HepG2 (cell line): ENCODE data around the gene ZNF281. TPM values are rescaled to one million over a fixed set of nuclear protein-coding genes. Genes with fewer than 3 reads are reported as not detected.

Experiments
- ATAC-seq: fragments of 200-7000 bp; cut with Tn5 transposase; 3 replicates; pipeline ENCODE4 v1.9.1; 2020; ENCODE audit warnings: mild to moderate bottlenecking, moderate library complexity
- BruUV-seq: library from RNA; stranded (reverse); fragments of 400-500 nt; replicated peaks from 2 replicates; lab custom pipeline; 2021; lab: Mats Ljungman, UMichigan
- CTCF ChIA-PET: fragments of 300-600 bp; formaldehyde crosslinking; extraction: SDS; loops from one replicate; lab custom pipeline; 2021; ENCODE audit warnings: low total read pairs, inconsistent platforms, low intra/inter-chr PET ratio; lab: Yijun Ruan, JAX
- POLR2A ChIA-PET: fragments of 350-600 bp; sonication (Branson Sonifier 250); formaldehyde crosslinking; loops from one replicate; lab custom pipeline; 2020; ENCODE audit warnings: antibody characterized with exemption, inconsistent platforms; lab: Yijun Ruan, JAX
- DNase-seq: peaks from one replicate; pipeline ENCODE4 v3.0.0-alpha.2; 2015; ENCODE audit warnings: low spot score
- FAIRE-seq: peaks from 3 replicates; lab custom pipeline; 2011; peaks lifted over from hg19 to GRCh38; lab: Jason Lieb, UNC
- H2AFZ ChIP-seq: one replicate; pipeline ENCODE4 v1.6.1; 2011; ENCODE audit warnings: low read length, inconsistent platforms
- H3K27ac ChIP-seq: fragments of 300-600 bp; 3 replicates; pipeline ENCODE4 v1.8.0; 2011; ENCODE audit warnings: mixed run types, mild to moderate bottlenecking, mixed read lengths, low read length, inconsistent platforms; ENCODE audit not compliant: insufficient read depth; ENCODE audit errors: extremely low read length
- H3K27me3 ChIP-seq, 2 experiments: fragments of 200-600 bp in 1 of 2; 2 replicates in 1 of 2; 3 replicates in 1 of 2; pipeline versions ENCODE4 v1.6.0 to v1.8.0; 2011; ENCODE audit warnings: low read length in 2 of 2, mild to moderate bottlenecking in 2 of 2, moderate library complexity in 2 of 2, inconsistent platforms in 1 of 2; ENCODE audit not compliant: insufficient read depth in 2 of 2, control insufficient read depth in 1 of 2
- H3K36me3 ChIP-seq, 2 experiments: fragments of 200-600 bp in 1 of 2; replicated peaks in 1 of 2; 2 replicates in 1 of 2; 3 replicates in 1 of 2; pipeline versions ENCODE4 v1.5.1 to v1.8.0; 2011; ENCODE audit warnings: low read length in 2 of 2, inconsistent platforms in 1 of 2; ENCODE audit not compliant: insufficient read depth in 2 of 2, control insufficient read depth in 1 of 2
- H3K4me1 ChIP-seq: 2 replicates; pipeline ENCODE4 v1.5.1; 2012; ENCODE audit warnings: low read length, inconsistent platforms; ENCODE audit not compliant: insufficient read depth
- H3K4me2 ChIP-seq: 2 replicates; pipeline ENCODE4 v1.6.0; 2011; ENCODE audit warnings: low read depth, low read length, inconsistent platforms
- H3K4me3 ChIP-seq, 3 experiments: fragments of 200-600 bp in 1 of 3; sonication (generic), shearing (Covaris generic) in 1 of 3; replicated peaks in 1 of 3; 2 replicates each; pipeline ENCODE4 v1.5.1; 2011 to 2016; ENCODE audit warnings: low read length in 3 of 3, inconsistent platforms in 2 of 3, low read depth in 2 of 3, mild to moderate bottlenecking in 2 of 3, control low read depth in 1 of 3, mixed read lengths in 1 of 3; ENCODE audit not compliant: insufficient read depth in 1 of 3
- H3K79me2 ChIP-seq: one replicate; pipeline ENCODE4 v1.6.1; 2011; ENCODE audit warnings: low read length, inconsistent platforms; ENCODE audit not compliant: insufficient read depth
- H3K9ac ChIP-seq: 2 replicates; pipeline ENCODE4 v1.6.0; 2011; ENCODE audit warnings: mild to moderate bottlenecking, low read depth, low read length, inconsistent platforms; ENCODE audit not compliant: insufficient read depth
- H3K9me3 ChIP-seq: 2 replicates; pipeline ENCODE4 v1.5.1; 2012; ENCODE audit warnings: mild to moderate bottlenecking, low read length
- H4K20me1 ChIP-seq: 2 replicates; pipeline ENCODE4 v1.6.0; 2011; ENCODE audit warnings: inconsistent platforms, mild to moderate bottlenecking, low read length, moderate library complexity; ENCODE audit not compliant: insufficient read depth
- AGO2 ChIP-seq: fragments of 200-400 bp; formaldehyde crosslinking; optimal IDR thresholded peaks from 2 replicates; pipeline ENCODE3; 2017; ENCODE audit warnings: mild to moderate bottlenecking, low read depth, low read length, moderate library complexity
- BORCS8-MEF2B ChIP-seq: sonication (generic); formaldehyde crosslinking; IDR thresholded peaks from 2 replicates; pipeline ENCODE4 v1.8.0; 2022; ENCODE audit warnings: mild to moderate bottlenecking, missing genetic modification reagents
- CCDC6 ChIP-seq: sonication (generic); formaldehyde crosslinking; IDR thresholded peaks from 2 replicates; pipeline ENCODE4 v1.8.1; 2022; ENCODE audit warnings: mild to moderate bottlenecking, missing genetic modification reagents, moderate library complexity
- DMAP1 ChIP-seq: IDR thresholded peaks from 2 replicates; pipeline ENCODE4 v1.6.1; 2016
- GABPA ChIP-seq, 2 experiments: IDR thresholded peaks; 2 replicates each; pipeline ENCODE4 v1.6.1; 2011 to 2016; ENCODE audit warnings: low read depth in 2 of 2, low read length in 1 of 2, missing biosample characterization in 1 of 2, missing genetic modification characterization in 1 of 2
- KAT7 ChIP-seq: IDR thresholded peaks from 2 replicates; pipeline ENCODE4 v1.6.1; 2018; ENCODE audit warnings: borderline replicate concordance, missing compliant biosample characterization
- KDM5B ChIP-seq: sonication (generic); formaldehyde crosslinking; IDR thresholded peaks from 2 replicates; pipeline ENCODE4 v1.4.0; 2020; ENCODE audit warnings: missing genetic modification reagents, mild to moderate bottlenecking, borderline replicate concordance
- SMYD3 ChIP-seq: sonication (generic); formaldehyde crosslinking; IDR thresholded peaks from 2 replicates; pipeline ENCODE4 v1.8.1; 2023; ENCODE audit warnings: mild to moderate bottlenecking, missing genetic modification reagents
- ZBTB1 ChIP-seq: sonication (generic); formaldehyde crosslinking; IDR thresholded peaks from 2 replicates; pipeline ENCODE4 v1.4.0; 2020; ENCODE audit warnings: missing genetic modification reagents, borderline replicate concordance
- ZNF136 ChIP-seq: sonication (generic); formaldehyde crosslinking; IDR thresholded peaks from 2 replicates; pipeline ENCODE4 v1.8.1; 2022; ENCODE audit warnings: low read depth, mild to moderate bottlenecking, moderate library complexity, missing genetic modification reagents
- WGBS: methylation state at CpG from one replicate; pipeline ENCODE4 v1.1.6; 2017; ENCODE audit warnings: low lambda C conversion rate; 5-methylcytosine and 5-hydroxymethylcytosine counted together
- in situ Hi-C: cut with HindIII; loops from 2 replicates; pipeline ENCODE4 v1.10.0; 2017; ENCODE audit warnings: low pct_unique_long_range_greater_than_20kb; ENCODE audit not compliant: extremely low pct_ligation_motif_present
- intact Hi-C: fragments of 100-400 bp; cut with micrococcal nuclease; formaldehyde crosslinking; loops from one replicate; pipeline ENCODE4 v1.10.0; 2022; ENCODE audit not compliant: unreplicated experiment
- polyA plus RNA-seq, 8 experiments: library from polyadenylated mRNA; depleted of rRNA in 3 of 8; stranded (reverse) in 7 of 8; unstranded in 1 of 8; fragments of >200 nt; fragmentation: Illumina TruSeq in 4 of 8; extraction: Trizol in 4 of 8; gene quantifications; 2 replicates each; pipeline versions ENCODE4 v1.2.1 to v1.2.3, GENCODE V29; 2011 to 2016; ENCODE audit warnings: low read depth in 4 of 8, missing spikeins in 1 of 8, mixed read lengths in 1 of 8; ENCODE audit not compliant: insufficient read depth in 1 of 8
- total RNA-seq, 5 experiments: library from RNA; depleted of rRNA; stranded (reverse); fragments of >200 nt; fragmentation: Illumina TruSeq; extraction: Trizol; gene quantifications; 2 replicates each; pipeline ENCODE4 v1.2.3, GENCODE V29; 2016; ENCODE audit warnings: low read depth in 1 of 5
- TF ChIP-seq, protein P1 (sequence below): sonication (generic); formaldehyde crosslinking; IDR thresholded peaks from 2 replicates; pipeline ENCODE4 v1.8.1; 2023; ENCODE audit warnings: mild to moderate bottlenecking, moderate library complexity, missing genetic modification reagents
- TF ChIP-seq, protein P2 (sequence below): sonication (generic); formaldehyde crosslinking; IDR thresholded peaks from 2 replicates; pipeline ENCODE4 v1.9.0; 2022; ENCODE audit warnings: missing genetic modification reagents, mild to moderate bottlenecking, borderline replicate concordance

The ZNF281 gene
- total and polyA plus RNA-seq, 2 of the 13 experiments (the other 11 are each of a cell fraction or from before 2014, with no cell fraction given): 7.7 to 20.6 TPM

DNA sequence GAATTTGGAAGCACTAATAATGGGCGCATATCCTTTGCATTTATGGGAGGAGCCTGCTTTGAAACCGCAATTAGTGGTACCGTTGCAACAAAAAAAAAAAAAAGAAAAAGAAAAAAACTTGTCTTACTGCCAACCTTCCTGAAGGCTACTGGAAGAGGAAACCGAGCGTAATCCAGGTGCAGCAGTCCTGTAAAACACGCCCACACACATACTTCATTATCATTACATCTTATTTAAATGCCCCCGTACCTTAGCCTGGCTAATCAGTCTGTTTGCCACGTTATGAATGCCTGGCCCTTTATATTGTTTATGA, 686 bp upstream of the ZNF281 start:
- no peaks in the 10 kb centered on the region; the same call in 1 of the 2 replicates for H4K20me1 ChIP-seq
- FAIRE-seq: no peak
- H3K36me3 ChIP-seq: peaks cover 1 to 6% of the 10 kb centered on the region in 2 experiments; a peak in 1 of 5 replicates
- peaks cover 81% of the 10 kb centered on the region for H3K4me1 ChIP-seq
- no peaks in the 10 kb centered on the region for H3K9me3 ChIP-seq
- H3K79me2 ChIP-seq: peaks cover 41% of the 10 kb centered on the region
- peak overlapping the region; percentile 93 for H3K4me2 ChIP-seq
- peak overlapping the region; percentile 84 for H2AFZ ChIP-seq
- H3K27me3 ChIP-seq: no peaks in the 10 kb centered on the region
- no peak for ATAC-seq
- intact Hi-C loops: loop anchor here (2.0 to 5.0 kb wide), 2 partner anchors 38 to 108 kb away; no protein-coding TSS in a partner anchor
- peak overlapping the region; percentile 96 for H3K9ac ChIP-seq
- peak overlapping the region; percentile 61 for H3K27ac ChIP-seq
- ChIA-PET POLR2A (interaction anchor here (0.9 to 1.9 kb wide), 5 partner anchors 18 to 41 kb away, joined by 3 to 11 read pairs (median 4); no protein-coding TSS in a partner anchor), CTCF (no interaction called here)
- BruUV-seq: TSS peak; percentile 77
- peak overlapping the region; percentile 93 to 97 (median 93) for H3K4me3 ChIP-seq
- TF ChIP-seq GABPA (IDR thresholded peaks at IDR 0.05; ENCODE audit: low read depth, low read length) (no peak), GABPA (CRISPR knock-in tag; IDR thresholded peaks at IDR 0.05; ENCODE audit: low read depth) (peak; percentile 6; the same call in 1 of the 2 replicates), KAT7 (CRISPR knock-in tag) (no peak), ZBTB1 (no peak)
- TF ChIP-seq, protein P1, sequence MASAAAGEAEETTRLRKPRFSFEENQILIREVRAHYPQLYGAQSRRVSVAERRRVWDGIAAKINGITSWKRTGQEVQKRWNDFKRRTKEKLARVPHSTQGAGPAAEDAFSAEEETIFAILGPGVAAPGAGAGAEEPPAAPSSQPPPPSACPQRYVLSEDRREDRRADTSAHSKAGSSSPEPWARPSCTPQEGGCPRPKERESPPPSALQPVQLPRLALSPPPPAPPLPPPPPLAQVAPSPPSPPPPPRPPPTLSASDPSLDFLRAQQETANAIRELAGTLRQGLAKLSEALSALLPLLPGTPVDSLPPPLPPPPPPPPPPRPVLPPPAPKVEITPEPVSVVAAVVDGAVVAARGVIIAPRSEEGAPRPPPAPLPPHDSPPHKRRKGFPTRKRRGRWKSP (CRISPR knock-in tag): 0 out of 2 replicates have a peak, but pooled peaks have one; percentile 3
- DNase-seq: no peak
- WGBS: 10% methylated on average over 8 of the region's 8 CpGs
- in situ Hi-C loops: loop anchor here (10.0 kb wide), 1 partner anchor 74 kb away; no protein-coding TSS in a partner anchor

DNA sequence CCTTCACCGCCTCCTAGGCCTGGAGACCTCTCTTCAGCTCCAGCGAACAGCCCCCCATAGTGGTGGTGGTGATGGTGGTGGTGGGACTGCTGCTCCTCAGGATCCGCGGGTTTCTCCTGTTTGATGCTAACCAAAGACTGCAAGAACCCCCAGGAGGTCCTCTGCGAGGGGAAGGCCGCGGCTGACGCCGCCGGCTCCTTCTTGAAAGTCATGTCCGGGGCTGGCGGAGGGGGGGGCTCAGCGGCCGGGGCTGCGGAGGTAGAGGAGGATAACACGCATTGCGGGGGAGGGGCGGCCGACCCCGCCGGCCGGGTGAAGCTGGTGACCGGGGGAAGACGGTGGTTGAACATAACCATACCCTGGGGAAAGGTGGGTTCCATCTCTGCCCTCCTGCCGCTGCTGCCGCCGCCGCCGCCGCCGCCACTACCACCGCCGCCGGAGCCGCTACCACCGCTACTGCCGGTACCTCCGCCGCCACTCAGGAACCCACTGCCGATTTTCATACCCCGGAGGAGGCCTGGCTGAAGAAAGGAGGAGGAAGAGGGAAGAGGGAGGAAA, 554 bp downstream of the ZNF281 start:
- intact Hi-C loops (loop anchor here (5.0 kb wide), 1 partner anchor 73 kb away; no protein-coding TSS in a partner anchor), in situ Hi-C loops (no loop called here)
- ChIA-PET POLR2A (interaction anchor here (0.9 to 1.9 kb wide), 4 partner anchors 19 to 40 kb away, joined by 3 to 11 read pairs (median 4); no protein-coding TSS in a partner anchor), CTCF (no interaction called here)
- Histone ChIP-seq H3K27me3 (no peaks in the 10 kb centered on the region), H3K4me1 (peaks cover 83% of the 10 kb centered on the region), H3K27ac (peak overlapping the region; percentile 77), H3K4me2 (peak overlapping the region; percentile 88), H3K9me3 (no peaks in the 10 kb centered on the region), H2AFZ (no peak overlapping the region), H3K36me3 (peaks cover 1 to 6% of the 10 kb centered on the region in 2 experiments; a peak in 1 of 5 replicates), H3K4me3 (peak overlapping the region; percentile 93 to 97 (median 93)), H3K9ac (peak overlapping the region; percentile 96), H3K79me2 (peaks cover 50% of the 10 kb centered on the region), H4K20me1 (no peaks in the 10 kb centered on the region; the same call in 1 of the 2 replicates)
- DNase-seq (no peak), FAIRE-seq (no peak), ATAC-seq (peak; percentile 59)
- BruUV-seq: no TSS peak
- 2% methylated on average over 24 of the region's 41 CpGs for whole genome bisulfite sequencing
- TF ChIP-seq, protein P2, sequence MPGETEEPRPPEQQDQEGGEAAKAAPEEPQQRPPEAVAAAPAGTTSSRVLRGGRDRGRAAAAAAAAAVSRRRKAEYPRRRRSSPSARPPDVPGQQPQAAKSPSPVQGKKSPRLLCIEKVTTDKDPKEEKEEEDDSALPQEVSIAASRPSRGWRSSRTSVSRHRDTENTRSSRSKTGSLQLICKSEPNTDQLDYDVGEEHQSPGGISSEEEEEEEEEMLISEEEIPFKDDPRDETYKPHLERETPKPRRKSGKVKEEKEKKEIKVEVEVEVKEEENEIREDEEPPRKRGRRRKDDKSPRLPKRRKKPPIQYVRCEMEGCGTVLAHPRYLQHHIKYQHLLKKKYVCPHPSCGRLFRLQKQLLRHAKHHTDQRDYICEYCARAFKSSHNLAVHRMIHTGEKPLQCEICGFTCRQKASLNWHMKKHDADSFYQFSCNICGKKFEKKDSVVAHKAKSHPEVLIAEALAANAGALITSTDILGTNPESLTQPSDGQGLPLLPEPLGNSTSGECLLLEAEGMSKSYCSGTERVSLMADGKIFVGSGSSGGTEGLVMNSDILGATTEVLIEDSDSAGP (CRISPR knock-in tag): peak; percentile 61; the same call in 1 of the 2 replicates
- TF ChIP-seq KDM5B: 0 out of 2 replicates have a peak, but pooled peaks have one; percentile 20
- TF ChIP-seq ZNF136: no peak
- TF ChIP-seq BORCS8-MEF2B: 0 out of 2 replicates have a peak, but pooled peaks have one; percentile 16
- peak; percentile 79 for TF ChIP-seq AGO2
- TF ChIP-seq, protein P1 (CRISPR knock-in tag): no peak
- TF ChIP-seq CCDC6 (CRISPR knock-in tag): peak; percentile 66; the same call in 1 of the 2 replicates
- TF ChIP-seq SMYD3 (CRISPR knock-in tag): no peak
- TF ChIP-seq DMAP1: 0 out of 2 replicates have a peak, but pooled peaks have one; percentile 52
